Astrocyte (in vitro differentiated cells and primary cell): ENCODE results near the gene SAMSN1. TPM values are rescaled to one million over a fixed set of nuclear protein-coding genes. Genes with fewer than 3 reads are reported as not detected.

ENCODE experiments used
- DNase-seq: peaks from one replicate; pipeline ENCODE4 v3.0.0-alpha.2; 2010; ENCODE audit warnings: low read depth
- FAIRE-seq: peaks from 2 replicates; lab custom pipeline; 2011; peaks lifted over from hg19 to GRCh38; lab: Jason Lieb, UNC
- H2AFZ ChIP-seq: 2 replicates; pipeline ENCODE4 v1.6.0; 2012; ENCODE audit warnings: low read depth, low read length, inconsistent platforms
- H3K27ac ChIP-seq: 2 replicates; pipeline ENCODE4 v1.5.1; 2011; ENCODE audit warnings: low read depth, low read length, inconsistent platforms
- H3K27me3 ChIP-seq: 2 replicates; pipeline ENCODE4 v1.6.0; 2011; ENCODE audit warnings: low read length, inconsistent platforms; ENCODE audit not compliant: insufficient read depth
- H3K36me3 ChIP-seq: 2 replicates; pipeline ENCODE4 v1.5.1; 2011; ENCODE audit warnings: low read length, inconsistent platforms; ENCODE audit not compliant: insufficient read depth
- H3K4me1 ChIP-seq: 2 replicates; pipeline ENCODE4 v1.5.1; 2011; ENCODE audit warnings: low read length, inconsistent platforms; ENCODE audit not compliant: insufficient read depth
- H3K4me2 ChIP-seq: 2 replicates; pipeline ENCODE4 v1.6.0; 2012; ENCODE audit warnings: low read length, inconsistent platforms
- H3K4me3 ChIP-seq: 2 replicates; pipeline ENCODE4 v1.5.1; 2011; ENCODE audit warnings: low read depth, mild to moderate bottlenecking, low read length, inconsistent platforms; ENCODE audit not compliant: insufficient read depth
- H3K79me2 ChIP-seq: 2 replicates; pipeline ENCODE4 v1.6.0; 2012; ENCODE audit warnings: mild to moderate bottlenecking, low read length, inconsistent platforms; ENCODE audit not compliant: insufficient read depth
- H3K9ac ChIP-seq: 2 replicates; pipeline ENCODE4 v1.6.0; 2012; ENCODE audit warnings: mild to moderate bottlenecking, low read length, inconsistent platforms
- H3K9me3 ChIP-seq: 2 replicates; pipeline ENCODE4 v1.5.1; 2012; ENCODE audit warnings: low read depth, mild to moderate bottlenecking, low read length, inconsistent platforms; ENCODE audit not compliant: insufficient read depth
- H4K20me1 ChIP-seq: 2 replicates; pipeline ENCODE4 v1.6.0; 2012; ENCODE audit warnings: low read length, inconsistent platforms; ENCODE audit not compliant: insufficient read depth
- H3K27ac Mint-ChIP-seq: one replicate; pipeline ENCODE4 v1.8.0; 2021; ENCODE audit warnings: mild to moderate bottlenecking, mixed read lengths; ENCODE audit not compliant: unreplicated experiment
- H3K27me3 Mint-ChIP-seq: one replicate; pipeline ENCODE4 v1.8.0; 2021; ENCODE audit warnings: low read depth, mixed read lengths; ENCODE audit not compliant: unreplicated experiment
- H3K36me3 Mint-ChIP-seq: one replicate; pipeline ENCODE4 v1.8.0; 2021; ENCODE audit warnings: low read depth, mixed read lengths; ENCODE audit not compliant: unreplicated experiment
- H3K4me1 Mint-ChIP-seq: one replicate; pipeline ENCODE4 v1.8.0; 2021; ENCODE audit warnings: low read depth, mixed read lengths; ENCODE audit not compliant: unreplicated experiment
- H3K4me3 Mint-ChIP-seq: one replicate; pipeline ENCODE4 v1.8.0; 2021; ENCODE audit warnings: mild to moderate bottlenecking, moderate library complexity, mixed read lengths; ENCODE audit not compliant: unreplicated experiment
- H3K9me3 Mint-ChIP-seq: one replicate; pipeline ENCODE4 v1.8.0; 2021; ENCODE audit warnings: mild to moderate bottlenecking, mixed read lengths; ENCODE audit not compliant: unreplicated experiment
- CTCF ChIP-seq: IDR thresholded peaks from 2 replicates; pipeline ENCODE4 v1.5.1; 2011; ENCODE audit warnings: low read depth, mild to moderate bottlenecking, inconsistent platforms, low read length, moderate library complexity; ENCODE audit not compliant: insufficient read depth
- EZH2 ChIP-seq: IDR thresholded peaks from 2 replicates; pipeline ENCODE4 v1.6.1; 2012; ENCODE audit warnings: mild to moderate bottlenecking, low read length, inconsistent platforms; ENCODE audit not compliant: insufficient read depth
- total RNA-seq: library from RNA; stranded (reverse); gene quantifications from 2 replicates; pipeline ENCODE4 v1.2.1, GENCODE V29; 2021

The SAMSN1 gene
- total RNA-seq, 1 donor from 2014 or later = 0.09 TPM

DNA sequence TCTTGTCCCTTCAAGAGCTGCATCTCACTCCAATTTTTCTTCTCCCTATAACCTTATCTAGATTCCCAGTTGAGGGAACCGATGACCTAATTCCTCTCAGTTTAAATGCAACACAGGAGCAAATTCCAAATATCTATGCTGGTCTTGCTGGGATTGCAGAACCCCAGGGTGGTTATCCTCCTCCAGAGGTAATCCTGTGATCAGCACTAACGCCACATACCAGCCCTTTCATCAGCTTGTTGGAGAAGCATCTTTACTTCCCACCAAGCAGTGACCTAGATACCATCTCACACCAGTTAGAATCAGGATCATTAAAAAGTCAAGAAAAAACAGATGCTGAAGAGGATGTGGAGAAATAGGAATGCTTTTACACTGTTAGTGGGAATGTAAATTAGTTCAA is 52.4 kb downstream of the SAMSN1 start:
- H3K9me3 ChIP-seq = no peaks in the 10 kb centered on the region
- FAIRE-seq = no peak
- no peak for TF ChIP-seq CTCF
- TF ChIP-seq EZH2 = no peak

DNA sequence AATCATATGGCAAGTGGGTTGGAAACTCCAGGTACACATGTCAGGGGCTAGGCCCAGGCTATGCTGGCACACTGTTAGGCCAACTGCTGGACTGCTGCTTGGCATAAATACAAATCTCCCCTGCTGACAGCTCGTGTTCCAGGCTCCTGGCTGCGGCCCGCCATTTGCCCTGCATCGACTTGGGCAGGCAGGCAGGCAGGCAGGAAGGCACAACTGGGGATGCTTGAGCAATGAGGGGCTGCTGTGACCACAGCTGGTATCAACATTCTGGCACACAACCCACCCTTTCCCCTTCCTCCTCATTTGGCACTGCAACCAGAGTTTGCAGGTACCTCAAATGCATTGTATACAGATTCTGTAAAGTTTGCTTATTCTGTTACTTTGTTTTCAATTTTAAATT is 53.2 kb downstream of the SAMSN1 start:
- H3K27ac Mint-ChIP-seq = no peak overlapping the region
- no peak for FAIRE-seq
- H3K36me3 ChIP-seq = no peaks in the 10 kb centered on the region
- H3K27me3 ChIP-seq = no peaks in the 10 kb centered on the region
- no peak overlapping the region for H3K27ac ChIP-seq
- H4K20me1 ChIP-seq = no peaks in the 10 kb centered on the region
- no peak overlapping the region for H2AFZ ChIP-seq
- DNase-seq = no peak
- H3K4me1 Mint-ChIP-seq = no peaks in the 10 kb centered on the region
- peaks cover 1% of the 10 kb centered on the region for H3K27me3 Mint-ChIP-seq
- H3K4me3 Mint-ChIP-seq = no peak overlapping the region
- H3K9ac ChIP-seq = no peak overlapping the region
- no peaks in the 10 kb centered on the region for H3K79me2 ChIP-seq
- no peak overlapping the region for H3K4me3 ChIP-seq
- H3K9me3 Mint-ChIP-seq = peaks cover 4% of the 10 kb centered on the region
- no peaks in the 10 kb centered on the region for H3K36me3 Mint-ChIP-seq
- H3K9me3 ChIP-seq = no peaks in the 10 kb centered on the region
- no peak overlapping the region for H3K4me2 ChIP-seq
- no peaks in the 10 kb centered on the region for H3K4me1 ChIP-seq
- TF ChIP-seq CTCF (no peak), EZH2 (no peak)

More for the DNA sequence above, 52.4 kb downstream of the SAMSN1 start:
- Mint-ChIP-seq H3K9me3 (peaks cover 4% of the 10 kb centered on the region), H3K4me3 (no peak overlapping the region), H3K27me3 (peaks cover 1% of the 10 kb centered on the region), H3K4me1 (no peaks in the 10 kb centered on the region), H3K36me3 (no peaks in the 10 kb centered on the region), H3K27ac (no peak overlapping the region)
- Histone ChIP-seq H3K4me1 (no peaks in the 10 kb centered on the region), H3K9ac (no peak overlapping the region), H3K27ac (no peak overlapping the region), H3K4me3 (no peak overlapping the region), H2AFZ (no peak overlapping the region), H3K27me3 (no peaks in the 10 kb centered on the region), H3K79me2 (no peaks in the 10 kb centered on the region), H4K20me1 (no peaks in the 10 kb centered on the region), H3K36me3 (no peaks in the 10 kb centered on the region), H3K4me2 (no peak overlapping the region)
- no peak for DNase-seq

- Mint-ChIP-seq H3K4me3 (no peak overlapping the region), H3K4me1 (peaks cover 5% of the 10 kb centered on the region), H3K9me3 (peaks cover 4% of the 10 kb centered on the region), H3K27ac (no peak overlapping the region), H3K27me3 (peaks cover 1% of the 10 kb centered on the region), H3K36me3 (no peaks in the 10 kb centered on the region)
- Histone ChIP-seq H4K20me1 (no peaks in the 10 kb centered on the region), H3K9me3 (no peaks in the 10 kb centered on the region), H3K36me3 (no peaks in the 10 kb centered on the region), H3K4me3 (no peak overlapping the region), H2AFZ (no peak overlapping the region), H3K4me2 (no peak overlapping the region), H3K27me3 (no peaks in the 10 kb centered on the region), H3K4me1 (no peaks in the 10 kb centered on the region), H3K27ac (no peak overlapping the region), H3K79me2 (no peaks in the 10 kb centered on the region), H3K9ac (no peak overlapping the region)
- DNase-seq (no peak), FAIRE-seq (no peak)
- no peak for TF ChIP-seq EZH2
- no peak for TF ChIP-seq CTCF
Observed at GRCh38 chr21:14491269-14491681, 54.8 kb downstream of the SAMSN1 start.
